ENCODE measurements around the gene HNF1B.

DNA sequence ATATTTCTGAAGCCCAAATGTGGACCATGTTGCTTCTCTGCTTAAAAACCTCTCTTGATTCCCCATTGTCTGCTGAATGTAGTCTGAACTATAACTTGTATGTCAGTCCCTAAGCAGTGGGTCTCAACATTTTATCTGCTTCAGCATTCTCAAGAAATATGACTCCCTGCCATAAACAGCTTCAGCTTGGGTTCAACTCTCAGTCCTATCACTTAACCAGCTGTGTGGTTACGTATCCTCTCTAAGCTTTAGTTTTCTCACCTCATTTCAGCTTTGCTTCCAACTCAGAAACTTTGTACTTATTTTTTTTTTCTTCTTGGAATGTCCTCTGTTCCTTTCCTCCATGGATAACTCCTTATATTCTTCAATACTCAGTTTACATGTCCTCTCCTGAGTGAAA, 97.0 kb downstream of the HNF1B start:
- no peak for TF ChIP-seq CTCF (conservative IDR thresholded peaks at IDR 0.05; ENCODE audit: low read length)
- no peak for TF ChIP-seq EZH2phosphoT487 (IDR thresholded peaks at IDR 0.05; ENCODE audit: borderline replicate concordance, low read depth, low read length)
